GM12874 (cell line): ENCODE results near the gene KRTAP10-2.

Experiments used
- CTCF ChIP-seq: IDR thresholded peaks from 2 replicates; pipeline ENCODE4 v1.5.1; 2011; ENCODE audit warnings: low read depth, mild to moderate bottlenecking, control low read depth, low read length, moderate library complexity; ENCODE audit not compliant: insufficient read depth

The KRTAP10-2 gene

GRCh38 chr21:44593598-44594405 is 42.5 kb upstream of the KRTAP10-2 start:
- no peak for TF ChIP-seq CTCF

- TF ChIP-seq CTCF = no peak
These were observed 41.4 kb upstream of the KRTAP10-2 start, which contains the start of gene KRTAP10-6 for GRCh38 chr21:44592446-44593311. KRTAP10-6 (minus strand) TSS chr21:44592505; CDS start chr21:44592484, 21 bp downstream.

GRCh38 chr21:44590311-44590721 is 39.0 kb upstream of the KRTAP10-2 start:
- TF ChIP-seq CTCF = no peak

GRCh38 chr21:44589586-44590305 is 38.4 kb upstream of the KRTAP10-2 start:
- TF ChIP-seq CTCF = no peak

- no peak for TF ChIP-seq CTCF
These were observed 37.8 kb upstream of the KRTAP10-2 start for GRCh38 chr21:44589094-44589493.

GRCh38 chr21:44585892-44586291 is 34.6 kb upstream of the KRTAP10-2 start:
- TF ChIP-seq CTCF = no peak

- no peak for TF ChIP-seq CTCF
These were observed 32.5 kb upstream of the KRTAP10-2 start for GRCh38 chr21:44583800-44584147.
